Activated T-helper 17 cell treated with anti-CD3 and anti-CD28 coated beads, Interleukin-2, amount 50 U/mL, for 72 hours (primary cell): ENCODE measurements around the gene KLHDC8A. TPM values are rescaled to one million over a fixed set of nuclear protein-coding genes. Genes with fewer than 3 reads are reported as not detected.

Experiments used
- ATAC-seq: fragments of 150-1000 bp; cut with Tn5 transposase; replicated peaks from 2 replicates; pipeline ENCODE4 v1.10.0; 2021; ENCODE audit warnings: mild to moderate bottlenecking, moderate library complexity
- H3K27ac Mint-ChIP-seq: one replicate; pipeline ENCODE4 v1.8.0; 2022; ENCODE audit warnings: mixed read lengths
- H3K27me3 Mint-ChIP-seq: one replicate; pipeline ENCODE4 v1.8.0; 2022; ENCODE audit warnings: mixed read lengths
- H3K36me3 Mint-ChIP-seq: one replicate; pipeline ENCODE4 v1.8.0; 2022; ENCODE audit warnings: low read depth, mild to moderate bottlenecking, mixed read lengths
- H3K4me1 Mint-ChIP-seq: one replicate; pipeline ENCODE4 v1.8.0; 2022; ENCODE audit warnings: mixed read lengths
- H3K4me3 Mint-ChIP-seq: one replicate; pipeline ENCODE4 v1.8.0; 2022; ENCODE audit warnings: mild to moderate bottlenecking, mixed read lengths
- H3K9me3 Mint-ChIP-seq: one replicate; pipeline ENCODE4 v1.8.0; 2022; ENCODE audit warnings: mixed read lengths
- total RNA-seq, 2 donors: library from RNA; stranded (reverse); gene quantifications; one replicate each; pipeline ENCODE4 v1.2.3, GENCODE V29; 2022

The KLHDC8A gene
- total RNA-seq, 2 donors from 2014 or later, result not detected

GRCh38 chr1:205358579-205358978 lies 1.9 kb upstream of the KLHDC8A start:
- H3K27me3 Mint-ChIP-seq, result peaks cover 16% of the 10 kb centered on the region
- no peaks in the 10 kb centered on the region for H3K36me3 Mint-ChIP-seq
- no peak for ATAC-seq
- H3K4me3 Mint-ChIP-seq, result no peak overlapping the region
- no peaks in the 10 kb centered on the region for H3K9me3 Mint-ChIP-seq
- H3K27ac Mint-ChIP-seq, result no peak overlapping the region
- H3K4me1 Mint-ChIP-seq, result no peaks in the 10 kb centered on the region

- H3K36me3 Mint-ChIP-seq, result no peaks in the 10 kb centered on the region
- H3K27ac Mint-ChIP-seq, result no peak overlapping the region
- H3K9me3 Mint-ChIP-seq, result no peaks in the 10 kb centered on the region
- ATAC-seq, result no peak
- no peaks in the 10 kb centered on the region for H3K4me1 Mint-ChIP-seq
- peaks cover 16% of the 10 kb centered on the region for H3K27me3 Mint-ChIP-seq
- no peak overlapping the region for H3K4me3 Mint-ChIP-seq
These were observed 845 bp upstream of the KLHDC8A start for GRCh38 chr1:205357567-205357966.

DNA sequence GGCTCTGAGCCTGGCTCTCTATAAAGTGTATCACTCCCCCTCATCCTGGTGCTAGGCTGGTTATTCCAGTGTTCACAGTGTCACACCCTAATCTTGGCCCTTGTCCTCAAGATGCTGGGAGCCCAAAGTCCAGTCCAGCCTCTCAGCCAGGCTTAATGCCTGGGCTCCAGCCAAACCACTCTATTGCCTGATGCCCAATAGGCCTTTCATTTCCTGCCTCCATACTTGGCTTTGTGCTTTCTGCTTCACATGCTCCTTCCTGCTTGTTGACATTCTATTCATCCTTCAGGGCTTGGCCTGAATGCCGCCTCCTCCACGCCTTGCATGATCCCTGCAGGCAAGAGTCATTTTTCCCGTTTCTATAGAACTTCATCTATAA lies 1.7 kb downstream of the KLHDC8A start:
- no peaks in the 10 kb centered on the region for H3K36me3 Mint-ChIP-seq
- no peaks in the 10 kb centered on the region for H3K9me3 Mint-ChIP-seq
- H3K27me3 Mint-ChIP-seq, result peaks cover 19% of the 10 kb centered on the region
- no peaks in the 10 kb centered on the region for H3K4me1 Mint-ChIP-seq
- no peak overlapping the region for H3K27ac Mint-ChIP-seq
- no peak for ATAC-seq
- no peak overlapping the region for H3K4me3 Mint-ChIP-seq

DNA sequence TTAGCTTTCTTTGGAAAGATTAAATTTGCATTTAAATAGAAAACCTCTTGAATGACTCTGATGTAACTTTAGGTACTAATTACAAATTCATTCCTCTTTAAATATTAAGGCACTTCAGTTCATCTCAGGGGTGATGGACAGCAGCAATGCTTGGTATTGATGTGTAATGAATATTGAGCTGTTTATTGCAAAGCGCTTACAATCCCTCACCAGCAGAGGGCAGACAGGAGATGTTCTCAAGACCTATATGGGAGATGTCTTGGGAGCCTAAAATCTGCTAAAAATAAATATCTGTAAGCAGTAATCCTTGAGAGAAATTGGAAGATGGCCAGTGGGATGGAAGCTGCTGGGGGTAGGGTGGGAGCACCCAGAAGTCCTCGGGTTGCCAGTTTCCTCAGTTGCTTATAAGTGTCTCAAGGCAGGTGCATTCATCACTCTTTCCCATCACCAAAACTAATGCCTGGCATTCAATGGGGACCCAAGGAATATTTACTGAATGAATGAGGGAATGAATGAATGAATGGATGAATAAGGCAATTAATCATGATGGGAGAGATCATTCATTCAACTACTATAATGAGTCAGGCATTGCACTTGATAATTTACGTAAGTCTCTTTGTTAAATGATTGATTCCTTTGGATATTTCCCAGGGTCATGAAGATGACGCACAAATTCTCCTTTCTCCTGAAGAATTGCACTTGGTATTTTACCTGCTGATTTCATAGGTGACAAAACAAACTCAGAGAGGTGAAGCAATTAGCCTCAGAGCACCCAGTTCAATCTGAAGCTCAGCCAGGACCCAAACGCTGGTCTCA lies 2.3 kb downstream of the KLHDC8A start:
- no peak overlapping the region for H3K4me3 Mint-ChIP-seq
- H3K27ac Mint-ChIP-seq, result no peak overlapping the region
- H3K36me3 Mint-ChIP-seq, result no peaks in the 10 kb centered on the region
- H3K9me3 Mint-ChIP-seq, result no peaks in the 10 kb centered on the region
- ATAC-seq, result peak; percentile 66
- peaks cover 23% of the 10 kb centered on the region for H3K27me3 Mint-ChIP-seq
- no peaks in the 10 kb centered on the region for H3K4me1 Mint-ChIP-seq

GRCh38 chr1:205353612-205354011 lies 3.1 kb downstream of the KLHDC8A start:
- no peak overlapping the region for H3K4me3 Mint-ChIP-seq
- H3K36me3 Mint-ChIP-seq, result no peaks in the 10 kb centered on the region

GRCh38 chr1:205353191-205353590 lies 3.5 kb downstream of the KLHDC8A start:
- H3K27ac Mint-ChIP-seq, result no peak overlapping the region
- H3K4me1 Mint-ChIP-seq, result no peaks in the 10 kb centered on the region
- H3K9me3 Mint-ChIP-seq, result no peaks in the 10 kb centered on the region
- H3K27me3 Mint-ChIP-seq, result peaks cover 18% of the 10 kb centered on the region
- ATAC-seq, result no peak
- no peaks in the 10 kb centered on the region for H3K36me3 Mint-ChIP-seq
- H3K4me3 Mint-ChIP-seq, result no peak overlapping the region

More at GRCh38 chr1:205353612-205354011, 3.1 kb downstream of the KLHDC8A start:
- no peaks in the 10 kb centered on the region for H3K9me3 Mint-ChIP-seq
- no peak for ATAC-seq
- H3K27me3 Mint-ChIP-seq, result peaks cover 20% of the 10 kb centered on the region
- H3K4me1 Mint-ChIP-seq, result no peaks in the 10 kb centered on the region
- H3K27ac Mint-ChIP-seq, result no peak overlapping the region

DNA sequence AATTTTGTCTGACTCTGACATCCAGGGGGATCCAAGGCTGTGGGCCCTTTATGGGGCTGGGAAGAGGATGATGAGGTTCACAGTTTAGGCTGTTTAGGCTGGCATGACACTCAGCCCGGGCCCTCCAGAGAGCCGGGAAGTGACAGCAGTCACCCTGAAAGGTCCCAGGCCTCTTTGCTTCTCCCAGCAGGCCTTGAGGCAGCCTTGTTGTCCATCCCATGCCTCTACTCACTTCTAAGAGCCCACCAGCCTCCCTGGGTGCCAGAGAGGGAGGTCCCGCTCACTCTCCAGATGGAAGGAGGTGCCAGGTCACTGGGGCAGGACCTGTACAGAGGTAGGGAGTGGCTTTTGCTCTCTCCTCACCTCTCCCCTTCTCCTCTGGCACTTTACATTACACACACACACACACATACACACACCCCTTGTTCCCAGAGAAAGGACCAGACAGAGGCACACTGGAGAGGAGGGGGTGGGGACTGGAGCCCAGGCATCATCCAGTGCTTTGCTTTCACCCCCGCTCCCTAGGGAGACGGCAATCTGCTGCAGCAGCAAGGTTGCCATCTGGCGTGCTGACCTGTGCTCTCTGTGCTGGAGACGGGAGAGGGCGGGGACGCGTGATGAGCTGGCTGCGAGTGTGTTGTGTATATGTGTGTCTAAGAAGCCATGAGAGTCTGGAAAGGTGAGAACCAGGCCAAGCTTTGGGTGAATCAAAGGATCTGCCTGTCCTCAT lies 4.6 kb downstream of the KLHDC8A start:
- H3K27me3 Mint-ChIP-seq, result peaks cover 14% of the 10 kb centered on the region
- no peak overlapping the region for H3K27ac Mint-ChIP-seq
- no peak overlapping the region for H3K4me3 Mint-ChIP-seq
- ATAC-seq, result no peak
- no peaks in the 10 kb centered on the region for H3K9me3 Mint-ChIP-seq
- H3K4me1 Mint-ChIP-seq, result no peaks in the 10 kb centered on the region
- no peaks in the 10 kb centered on the region for H3K36me3 Mint-ChIP-seq

- ATAC-seq, result no peak
- no peaks in the 10 kb centered on the region for H3K4me1 Mint-ChIP-seq
- H3K27me3 Mint-ChIP-seq, result peaks cover 14% of the 10 kb centered on the region
- H3K4me3 Mint-ChIP-seq, result no peak overlapping the region
- no peaks in the 10 kb centered on the region for H3K36me3 Mint-ChIP-seq
- no peaks in the 10 kb centered on the region for H3K9me3 Mint-ChIP-seq
- no peak overlapping the region for H3K27ac Mint-ChIP-seq
These were observed 6.0 kb downstream of the KLHDC8A start for GRCh38 chr1:205350691-205351141.

- Mint-ChIP-seq H3K4me1 (no peaks in the 10 kb centered on the region), H3K27me3 (peaks cover 14% of the 10 kb centered on the region), H3K4me3 (no peak overlapping the region), H3K27ac (no peak overlapping the region), H3K9me3 (no peaks in the 10 kb centered on the region), H3K36me3 (no peaks in the 10 kb centered on the region)
- ATAC-seq, result no peak
These were observed 6.6 kb downstream of the KLHDC8A start for GRCh38 chr1:205350124-205350523.

DNA sequence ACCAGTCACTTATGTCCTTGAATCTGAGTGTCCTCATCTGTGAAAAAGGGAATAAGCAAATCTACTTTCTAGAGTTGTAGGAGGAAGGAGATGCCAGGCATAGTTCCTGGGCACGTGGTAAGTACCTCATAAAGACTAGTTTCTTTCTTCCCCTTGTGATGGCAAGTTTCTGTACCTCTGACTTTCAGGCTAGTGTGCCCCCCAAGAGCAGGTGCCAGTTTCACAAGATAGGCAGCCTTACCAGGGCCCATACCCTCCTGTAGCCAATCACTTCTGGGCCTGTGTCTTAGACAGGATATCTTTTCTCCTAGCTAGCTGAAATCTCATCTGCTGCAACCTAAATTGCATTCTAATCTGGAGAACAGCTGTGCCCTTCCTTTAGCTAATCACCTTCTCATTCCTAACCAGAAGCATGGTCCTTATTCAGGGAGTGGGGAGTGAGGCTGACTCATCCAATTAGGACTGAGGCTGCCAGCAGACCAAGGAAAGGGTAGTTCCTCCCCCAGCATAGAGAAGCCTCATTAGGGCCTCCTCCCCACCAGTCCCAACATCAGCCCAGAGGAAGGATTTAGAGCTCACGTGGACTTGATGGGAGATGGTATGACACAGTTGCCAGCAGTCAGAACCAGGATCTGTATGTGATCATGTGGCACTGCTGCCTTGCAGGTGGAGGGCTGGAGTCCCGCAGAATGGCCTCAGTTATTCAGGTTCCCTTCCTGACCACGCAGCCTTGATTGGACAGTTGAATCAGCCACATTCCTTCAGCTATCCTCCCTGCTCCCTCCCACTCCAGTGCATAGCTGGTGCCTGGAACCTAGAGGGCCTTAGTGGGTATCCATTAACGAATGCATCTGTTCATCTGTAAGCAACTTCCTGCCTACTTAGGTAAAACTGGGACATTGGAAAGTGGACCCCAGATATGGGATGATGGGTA lies 7.9 kb downstream of the KLHDC8A start:
- Mint-ChIP-seq H3K4me1 (no peaks in the 10 kb centered on the region), H3K27me3 (peaks cover 22% of the 10 kb centered on the region), H3K4me3 (no peak overlapping the region), H3K9me3 (no peaks in the 10 kb centered on the region), H3K36me3 (no peaks in the 10 kb centered on the region), H3K27ac (no peak overlapping the region)
- no peak for ATAC-seq

DNA sequence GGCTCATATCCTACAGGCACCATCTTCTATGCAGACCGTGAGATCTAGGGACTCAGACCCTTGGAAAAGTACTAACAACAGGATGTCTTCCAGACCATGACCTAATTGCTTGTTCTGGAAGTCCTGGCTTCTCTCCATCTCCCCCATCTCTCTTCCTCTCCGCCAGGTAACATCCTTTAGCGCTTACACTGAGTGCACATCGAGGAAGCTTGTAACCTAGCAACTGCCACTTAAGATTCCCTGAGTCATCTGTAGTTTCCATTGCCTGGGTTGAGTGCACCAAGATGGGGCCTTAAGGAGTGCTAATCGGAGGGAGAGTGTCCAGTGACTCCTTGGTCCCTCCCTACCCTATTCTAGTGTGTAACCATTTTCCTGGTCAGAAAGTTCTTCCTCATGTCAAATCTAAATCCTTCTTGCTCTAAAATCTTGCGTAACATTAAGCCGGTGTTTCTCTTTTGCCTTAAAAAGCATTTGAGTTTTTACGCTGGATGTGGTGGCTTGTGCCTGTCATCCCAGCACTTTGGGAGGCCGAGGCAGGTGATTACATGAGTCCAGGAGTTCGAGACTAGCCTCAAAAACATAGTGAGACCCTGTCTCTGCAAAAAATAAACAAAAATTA lies 9.7 kb downstream of the KLHDC8A start:
- Mint-ChIP-seq H3K27ac (no peak overlapping the region), H3K27me3 (peaks cover 27% of the 10 kb centered on the region), H3K36me3 (no peaks in the 10 kb centered on the region), H3K9me3 (no peaks in the 10 kb centered on the region), H3K4me3 (no peak overlapping the region), H3K4me1 (no peaks in the 10 kb centered on the region)
- ATAC-seq, result peak; percentile 44

- Mint-ChIP-seq H3K27me3 (peaks cover 30% of the 10 kb centered on the region), H3K27ac (no peak overlapping the region), H3K9me3 (no peaks in the 10 kb centered on the region), H3K4me3 (no peak overlapping the region), H3K4me1 (no peaks in the 10 kb centered on the region), H3K36me3 (no peaks in the 10 kb centered on the region)
- no peak for ATAC-seq
These were observed 11.0 kb downstream of the KLHDC8A start for GRCh38 chr1:205345761-205346160.

GRCh38 chr1:205344066-205344928 lies 12.4 kb downstream of the KLHDC8A start:
- peak; percentile 68 for ATAC-seq
- Mint-ChIP-seq H3K4me1 (peaks cover 3% of the 10 kb centered on the region), H3K36me3 (no peaks in the 10 kb centered on the region), H3K4me3 (peak overlapping the region; percentile 63), H3K27ac (no peak overlapping the region), H3K27me3 (peaks cover 26% of the 10 kb centered on the region), H3K9me3 (no peaks in the 10 kb centered on the region)
